Thyroid gland (tissue), 4 donors: ENCODE measurements around the gene MSLN. TPM values are rescaled to one million over a fixed set of nuclear protein-coding genes. Genes with fewer than 3 reads are reported as not detected.

Source experiments
- DNase-seq, 2 donors: peaks; one replicate each; pipeline ENCODE4 v3.0.0-alpha.2; 2019
- H3K27ac ChIP-seq, 3 donors: fragments of 200-600 bp; sonication (generic); 1 replicate in 2 of 3; 2 replicates in 1 of 3; pipeline ENCODE4 v1.5.1; 2016 to 2019; ENCODE audit warnings: mild to moderate bottlenecking in 1 of 3, moderate library complexity in 1 of 3
- H3K27me3 ChIP-seq: fragments of 200-600 bp; sonication (generic); one replicate; pipeline ENCODE4 v1.5.1; 2019
- H3K36me3 ChIP-seq, 2 donors: fragments of 200-600 bp; sonication (generic); one replicate each; pipeline ENCODE4 v1.5.1; 2016 to 2019
- H3K4me1 ChIP-seq, 2 donors: fragments of 200-600 bp; sonication (generic); one replicate each; pipeline ENCODE4 v1.5.1; 2017 to 2019
- H3K4me3 ChIP-seq, 3 donors: fragments of 200-600 bp; sonication (generic); replicated peaks in 1 of 3; 1 replicate in 2 of 3; 2 replicates in 1 of 3; pipeline ENCODE4 v1.5.1; 2016; ENCODE audit warnings: mild to moderate bottlenecking in 1 of 3
- H3K9me3 ChIP-seq: fragments of 200-600 bp; sonication (generic); one replicate; pipeline ENCODE4 v1.5.1; 2017
- CTCF ChIP-seq, 6 experiments: fragments of 200-600 bp in 3 of 6; fragments of 450-650 bp in 3 of 6; sonication (generic) in 3 of 6; IDR thresholded peaks; one replicate each; pipeline ENCODE4 v1.5.1; 2016 to 2019; ENCODE audit warnings: antibody characterized with exemption in 6 of 6, mild to moderate bottlenecking in 2 of 6, inconsistent platforms in 1 of 6, moderate library complexity in 1 of 6
- POLR2A ChIP-seq, 2 donors: fragments of 450-650 bp; IDR thresholded peaks; one replicate each; pipeline ENCODE4 v1.6.1; 2017; ENCODE audit warnings: antibody characterized with exemption in 2 of 2, mild to moderate bottlenecking in 2 of 2, moderate library complexity in 1 of 2
- WGBS, 2 donors: methylation state at CpG; one replicate each; pipeline ENCODE4 v1.1.5; 2017; 5-methylcytosine and 5-hydroxymethylcytosine counted together
- intact Hi-C: fragments of 100-400 bp; cut with DNase I; formaldehyde crosslinking; loops from one replicate; pipeline ENCODE4 v1.15.1; 2023
- total RNA-seq, 4 donors: library from RNA; depleted of rRNA; stranded (reverse); fragments of >200 nt; gene quantifications; one replicate each; pipeline ENCODE4 v1.2.3, GENCODE V29; 2016

The MSLN gene
- total RNA-seq, 4 donors from 2014 or later: not detected

GRCh38 chr16:732332-732731 lies 28.2 kb upstream of the MSLN start:
- TF ChIP-seq POLR2A (IDR thresholded peaks at IDR 0.05): no peak
- TF ChIP-seq CTCF (IDR thresholded peaks at IDR 0.05): no peak
- Histone ChIP-seq H3K36me3 (peaks cover 18 to 39% of the 10 kb centered on the region in 2 donors), H3K27me3 (no peaks in the 10 kb centered on the region), H3K9me3 (no peaks in the 10 kb centered on the region), H3K27ac (no peak overlapping the region), H3K4me3 (no peak overlapping the region), H3K4me1 (peaks cover 17% of the 10 kb centered on the region in 2 donors)
- 96 to 97% methylated on average over 12 of the region's 12 CpGs for WGBS, 2 donors
- intact Hi-C loops: no loop called here
- no peak for DNase-seq

- Histone ChIP-seq H3K27me3 (no peaks in the 10 kb centered on the region), H3K9me3 (no peaks in the 10 kb centered on the region), H3K4me1 (peaks cover 11% of the 10 kb centered on the region in 2 donors), H3K4me3 (no peak overlapping the region), H3K27ac (no peak overlapping the region), H3K36me3 (peaks cover 18 to 41% of the 10 kb centered on the region in 2 donors)
- DNase-seq: no peak
- intact Hi-C loops: no loop called here
- TF ChIP-seq CTCF (IDR thresholded peaks at IDR 0.05) (no peak), POLR2A (IDR thresholded peaks at IDR 0.05) (no peak)
- 91 to 93% methylated on average over 2 to 8 of the region's 13 CpGs for WGBS, 2 donors
Observed at GRCh38 chr16:732936-733335, 27.6 kb upstream of the MSLN start.

GRCh38 chr16:733382-734207 lies 26.9 kb upstream of the MSLN start:
- intact Hi-C loops: no loop called here
- Histone ChIP-seq H3K27ac (no peak overlapping the region), H3K36me3 (peaks cover 18 to 41% of the 10 kb centered on the region in 2 donors), H3K9me3 (no peaks in the 10 kb centered on the region), H3K4me3 (no peak overlapping the region), H3K4me1 (peaks cover 5% of the 10 kb centered on the region in 2 donors), H3K27me3 (no peaks in the 10 kb centered on the region)
- 87% methylated on average over 9 to 31 of the region's 34 CpGs for WGBS, 2 donors
- DNase-seq: no peak
- TF ChIP-seq POLR2A (IDR thresholded peaks at IDR 0.05) (no peak), CTCF (IDR thresholded peaks at IDR 0.05) (no peak)

GRCh38 chr16:734208-734980 lies 26.1 kb upstream of the MSLN start:
- TF ChIP-seq CTCF (IDR thresholded peaks at IDR 0.05) (no peak), POLR2A (IDR thresholded peaks at IDR 0.05) (no peak)
- no peak for DNase-seq
- Histone ChIP-seq H3K4me1 (no peaks in the 10 kb centered on the region), H3K4me3 (no peak overlapping the region), H3K27ac (no peak overlapping the region), H3K36me3 (peaks cover 18 to 41% of the 10 kb centered on the region in 2 donors), H3K27me3 (no peaks in the 10 kb centered on the region), H3K9me3 (no peaks in the 10 kb centered on the region)
- intact Hi-C loops: no loop called here
- WGBS, 2 donors: 92% methylated on average over 33 to 49 of the region's 49 CpGs
